NCI-H446 (cell line): ENCODE measurements around the gene GATA2.

Experiments
- DNase-seq, 2 experiments: peaks; one replicate each; lab custom pipeline; 2025; lab: John Stamatoyannopoulos, UW

Gene GATA2

DNA sequence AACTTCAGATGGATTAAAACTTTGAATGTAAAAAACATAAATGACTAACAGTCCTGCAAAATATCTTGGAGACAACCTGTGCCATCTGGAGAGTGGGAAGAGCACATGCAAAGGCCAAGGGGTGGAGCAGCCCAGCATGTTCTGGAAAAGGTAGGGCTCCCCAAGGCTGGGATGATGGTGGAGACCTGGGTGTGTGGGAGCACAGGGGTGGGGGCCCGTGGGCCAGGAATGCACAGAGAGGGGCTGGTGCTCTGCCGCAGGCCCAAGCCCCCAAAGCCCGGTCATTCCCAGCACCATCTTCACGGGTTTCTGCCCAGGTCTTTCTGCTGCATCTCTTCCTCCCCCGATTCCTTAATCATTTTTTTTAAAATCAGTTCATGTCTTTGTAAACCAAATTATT, 9.7 kb upstream of the GATA2 start:
- DNase-seq = no peak

DNA sequence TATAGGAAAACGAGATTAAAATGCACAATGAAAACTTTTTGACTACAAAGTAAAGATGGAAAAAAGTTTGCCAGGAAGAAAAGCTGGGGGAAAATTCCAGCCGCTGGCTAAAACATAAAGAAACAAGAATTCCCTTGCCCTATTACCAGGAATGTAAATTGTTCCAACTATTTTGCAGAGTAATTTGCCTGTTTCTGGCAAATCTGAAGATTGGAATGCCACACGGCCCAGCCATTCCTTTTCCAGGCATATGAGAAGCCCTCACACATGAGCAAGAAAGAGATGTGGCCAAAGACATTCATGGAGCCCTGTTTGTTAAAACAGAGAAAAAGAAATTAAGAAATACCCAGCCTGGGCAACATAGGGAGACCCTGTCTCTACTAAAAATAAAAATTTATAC, 8.4 kb upstream of the GATA2 start:
- DNase-seq = no peak

DNA sequence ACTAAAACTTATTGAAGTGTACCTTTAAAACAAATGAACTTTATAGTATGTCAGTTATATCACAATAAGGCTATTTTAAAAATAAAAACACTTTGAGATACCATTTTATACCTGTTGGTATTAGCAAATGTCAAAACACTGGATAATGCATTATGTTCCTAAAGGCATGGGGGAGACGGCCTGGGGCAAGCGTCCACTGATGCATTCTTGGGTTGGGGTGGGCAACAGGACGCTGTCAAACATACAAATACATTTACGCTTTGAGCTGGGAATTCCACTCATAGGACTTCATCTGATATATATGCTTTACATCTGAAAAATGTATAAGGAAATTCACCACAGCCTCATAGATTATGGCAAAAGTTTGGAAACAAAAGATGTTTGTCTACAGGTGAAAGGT, 7.6 kb upstream of the GATA2 start:
- DNase-seq = no peak

DNA sequence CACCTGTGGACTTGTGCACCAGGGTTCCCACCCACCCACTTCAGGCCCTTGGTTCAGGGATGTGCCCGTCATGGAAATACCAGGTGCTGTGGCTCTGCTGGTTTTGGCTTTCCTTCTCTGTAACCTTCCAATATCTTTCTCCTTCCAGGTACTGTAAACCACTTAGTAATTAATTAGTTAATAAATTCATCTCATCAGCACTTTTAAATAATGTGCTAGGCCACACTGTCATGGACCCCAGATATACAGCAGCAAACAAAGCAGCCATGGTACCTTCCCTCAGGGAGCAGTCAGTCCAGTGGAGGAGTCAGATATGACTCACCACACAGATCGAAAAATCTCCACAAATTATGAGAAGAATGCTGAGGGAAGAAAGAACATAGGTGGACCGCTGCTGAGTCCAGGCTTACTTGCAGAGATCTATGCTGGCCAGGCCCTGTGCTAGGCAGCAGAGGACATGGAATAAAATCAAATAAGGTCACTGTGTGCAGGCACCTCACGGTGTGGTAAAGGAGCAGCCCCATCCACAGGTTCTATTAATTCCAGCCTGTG, 6.8 kb upstream of the GATA2 start:
- DNase-seq = no peak

DNA sequence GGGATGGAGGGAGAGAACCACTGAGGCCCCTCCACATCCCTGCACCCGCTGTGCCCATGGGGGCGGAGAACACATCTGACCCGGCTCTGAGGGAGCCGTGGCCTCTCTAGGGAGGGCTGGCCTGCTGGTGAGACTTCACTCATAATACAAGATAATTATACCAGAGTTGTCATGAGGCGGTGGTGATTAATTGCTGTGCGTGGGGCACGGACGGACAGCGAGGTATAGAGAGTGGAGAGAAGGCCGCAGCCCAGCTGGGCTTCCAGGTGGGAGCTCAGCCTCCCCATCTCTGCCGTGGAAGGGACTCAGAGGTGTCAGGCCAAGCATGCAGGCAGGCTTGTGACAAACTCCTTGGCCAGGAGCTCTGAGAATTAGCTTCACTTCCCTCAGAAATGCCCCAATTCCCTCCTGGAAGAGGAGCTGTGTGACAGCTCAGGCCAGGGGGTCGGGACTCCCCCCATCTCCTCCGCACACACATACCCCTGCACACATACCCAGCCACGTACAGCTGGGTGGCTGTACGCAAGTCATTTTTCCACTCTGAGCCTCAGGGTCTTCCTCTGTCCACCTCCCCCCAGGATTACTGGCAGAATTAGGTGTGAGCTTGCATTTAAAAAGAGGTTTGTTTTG, 6.0 kb upstream of the GATA2 start:
- no peak for DNase-seq

DNA sequence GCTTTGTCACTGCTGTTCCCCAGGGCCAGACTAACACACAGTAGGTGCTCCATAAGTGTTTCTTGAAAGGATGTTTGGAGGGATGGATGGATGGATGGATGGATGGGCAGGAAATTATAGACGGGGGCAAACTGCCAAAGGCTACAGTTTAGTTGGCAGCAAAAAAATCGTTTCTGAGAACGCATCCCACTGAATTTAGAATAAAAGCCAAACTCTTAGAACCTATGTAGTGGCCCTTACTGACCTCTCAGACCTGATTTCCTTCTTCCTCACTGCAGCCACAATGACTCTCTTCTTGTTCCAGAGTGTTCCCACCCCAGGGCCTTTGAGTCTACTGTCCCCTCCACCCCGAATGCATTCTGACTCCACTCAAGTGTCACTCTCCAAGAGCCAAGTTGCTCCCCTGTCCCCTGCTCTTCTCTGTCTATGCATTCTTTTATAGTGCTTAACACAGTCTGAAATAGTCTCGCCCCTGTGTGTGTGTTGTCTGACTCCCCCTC, 5.2 kb upstream of the GATA2 start:
- DNase-seq = no peak

DNA sequence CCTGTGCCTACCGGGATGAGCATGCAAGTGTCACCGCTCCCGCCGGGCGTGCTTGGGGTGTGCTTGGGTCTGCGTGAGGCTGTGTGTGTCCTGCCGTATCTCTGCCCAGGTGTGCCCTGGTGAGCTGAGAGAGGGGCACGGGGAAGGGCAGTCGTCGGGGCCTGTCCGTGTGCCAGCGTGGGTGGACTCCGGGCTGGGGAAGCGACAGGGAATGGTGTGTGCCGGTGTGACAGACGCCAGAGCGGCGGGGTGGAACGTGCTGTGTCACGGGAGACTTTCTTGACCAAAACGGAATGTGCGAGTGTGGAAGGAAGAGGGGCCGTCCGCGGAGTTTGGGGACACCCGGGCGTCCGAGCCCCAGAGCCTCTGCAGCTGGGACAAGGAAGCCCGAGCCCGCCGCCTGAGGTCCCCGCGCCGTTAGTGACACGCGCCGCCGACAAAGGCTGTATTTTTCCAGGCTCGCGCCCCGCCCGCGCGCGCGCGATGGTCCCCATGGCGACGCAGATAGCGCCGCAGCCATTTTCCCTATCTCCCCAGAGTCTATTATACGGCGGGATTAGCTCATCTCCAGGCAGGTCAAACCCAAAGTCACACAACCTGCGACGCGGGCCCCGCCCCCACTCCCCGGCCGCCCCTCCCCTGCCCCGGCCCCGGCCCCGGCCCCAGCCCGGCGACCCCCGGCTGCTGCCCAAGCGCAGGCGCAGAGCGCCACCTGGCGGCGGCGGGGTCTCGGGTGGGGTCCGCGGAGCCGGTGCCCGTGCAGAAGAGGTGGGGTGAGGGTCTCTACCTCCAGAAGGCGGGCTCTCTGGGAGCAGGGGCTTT, 4.5 kb upstream of the GATA2 start:
- DNase-seq = peak in 1 of 2 experiments; percentile 72

DNA sequence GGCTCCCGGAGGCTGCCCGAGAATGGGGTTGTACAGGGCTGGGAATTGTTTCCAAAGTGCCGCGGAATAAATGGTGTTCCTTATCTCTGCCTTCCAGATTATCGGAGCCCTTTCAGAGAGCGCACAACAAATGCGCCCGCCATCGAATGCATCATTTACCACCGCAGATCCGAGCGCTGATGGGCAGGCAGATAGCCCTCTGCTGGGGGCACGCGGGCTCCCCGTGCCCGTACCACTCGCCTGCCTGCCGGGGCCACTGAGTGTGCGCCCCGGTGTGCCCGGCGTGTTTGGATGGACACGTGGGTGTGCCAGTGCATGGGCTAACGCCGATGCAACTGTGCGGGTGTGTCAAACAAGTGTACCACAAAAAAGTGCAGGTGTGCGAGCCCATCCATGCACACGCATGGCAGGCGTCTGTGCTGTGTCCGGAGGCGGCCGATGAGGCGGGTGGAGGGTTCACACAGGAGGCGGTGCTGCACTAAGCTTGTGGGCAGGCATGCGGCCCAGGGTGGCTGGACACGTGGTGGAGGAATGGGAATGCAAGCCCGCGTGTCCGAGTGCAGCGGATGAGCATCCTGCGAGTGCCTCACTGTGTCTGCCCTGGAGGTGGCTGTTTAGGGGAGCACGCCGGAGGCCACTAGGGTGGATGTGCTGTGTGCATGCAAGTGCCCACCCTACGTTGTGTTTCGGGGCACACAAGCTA, 3.8 kb upstream of the GATA2 start:
- DNase-seq = no peak

DNA sequence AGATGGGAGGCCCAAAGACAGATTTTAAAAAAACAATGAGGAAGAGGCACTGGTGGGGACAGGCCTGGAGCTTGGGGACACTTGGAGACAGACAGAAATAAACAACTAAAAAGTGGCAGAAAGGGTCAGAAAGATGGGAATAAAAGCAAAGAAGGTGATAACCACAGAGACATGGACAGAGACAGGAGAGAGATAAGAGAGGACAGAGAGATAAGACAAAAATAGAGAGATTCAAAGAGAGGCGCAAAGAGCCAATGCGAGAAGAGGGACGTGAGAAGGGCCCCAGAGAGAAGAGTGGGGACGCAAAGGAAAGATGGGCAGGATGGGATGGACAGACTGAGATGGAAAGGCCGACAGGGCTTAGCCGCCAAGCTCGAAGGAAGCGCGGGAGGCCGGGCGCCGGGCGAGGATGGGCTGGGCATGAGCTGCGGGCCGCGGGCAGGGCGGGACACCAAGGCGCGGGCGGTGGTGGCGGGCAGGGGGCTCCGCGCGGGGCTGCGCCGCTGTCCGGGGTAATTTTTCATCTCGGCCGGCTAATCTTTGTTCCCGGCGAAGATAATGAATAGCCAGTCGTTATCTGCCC, 3.1 kb upstream of the GATA2 start:
- DNase-seq = no peak

DNA sequence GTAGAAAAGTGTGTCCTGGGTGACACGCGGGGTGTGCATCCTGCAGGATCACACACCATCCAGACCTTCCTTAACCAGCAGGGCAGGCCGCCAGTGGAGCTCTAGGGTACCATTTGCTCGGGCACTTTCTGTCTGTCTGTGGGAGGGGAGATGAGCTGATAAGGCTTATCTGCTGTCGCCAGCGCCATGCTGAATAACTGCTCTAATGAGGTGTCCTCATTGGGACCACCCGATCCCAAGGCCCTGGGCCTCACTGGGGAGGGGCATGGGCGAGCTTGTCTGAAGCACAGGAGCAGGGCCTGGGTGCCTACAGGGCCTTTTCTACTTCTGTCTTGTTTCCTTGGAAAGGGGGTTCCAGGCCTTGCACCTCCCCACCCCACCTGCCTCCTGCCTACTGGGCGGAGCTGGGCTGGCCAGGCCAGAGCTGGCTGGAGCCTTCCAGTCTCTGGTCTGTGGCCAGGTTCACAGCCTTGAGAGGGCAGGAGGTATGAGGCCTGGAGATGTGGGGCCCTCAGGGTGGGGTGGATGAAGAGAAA, 2.5 kb upstream of the GATA2 start:
- DNase-seq = no peak

DNA sequence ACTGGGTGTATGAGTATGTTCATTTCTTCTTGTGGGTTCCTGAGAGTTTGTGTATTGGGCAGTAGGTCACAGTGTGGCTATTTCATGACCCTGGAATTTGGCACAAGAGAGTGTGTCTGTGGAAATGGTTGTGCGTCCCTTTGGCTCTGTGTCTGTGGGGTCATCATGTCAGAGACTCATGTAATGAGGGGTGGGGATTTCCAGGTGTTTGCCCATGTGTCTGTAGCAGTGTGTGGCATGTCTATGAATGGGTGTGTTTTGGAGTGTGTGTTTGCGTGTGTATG, 1.3 kb upstream of the GATA2 start:
- DNase-seq = no peak

DNA sequence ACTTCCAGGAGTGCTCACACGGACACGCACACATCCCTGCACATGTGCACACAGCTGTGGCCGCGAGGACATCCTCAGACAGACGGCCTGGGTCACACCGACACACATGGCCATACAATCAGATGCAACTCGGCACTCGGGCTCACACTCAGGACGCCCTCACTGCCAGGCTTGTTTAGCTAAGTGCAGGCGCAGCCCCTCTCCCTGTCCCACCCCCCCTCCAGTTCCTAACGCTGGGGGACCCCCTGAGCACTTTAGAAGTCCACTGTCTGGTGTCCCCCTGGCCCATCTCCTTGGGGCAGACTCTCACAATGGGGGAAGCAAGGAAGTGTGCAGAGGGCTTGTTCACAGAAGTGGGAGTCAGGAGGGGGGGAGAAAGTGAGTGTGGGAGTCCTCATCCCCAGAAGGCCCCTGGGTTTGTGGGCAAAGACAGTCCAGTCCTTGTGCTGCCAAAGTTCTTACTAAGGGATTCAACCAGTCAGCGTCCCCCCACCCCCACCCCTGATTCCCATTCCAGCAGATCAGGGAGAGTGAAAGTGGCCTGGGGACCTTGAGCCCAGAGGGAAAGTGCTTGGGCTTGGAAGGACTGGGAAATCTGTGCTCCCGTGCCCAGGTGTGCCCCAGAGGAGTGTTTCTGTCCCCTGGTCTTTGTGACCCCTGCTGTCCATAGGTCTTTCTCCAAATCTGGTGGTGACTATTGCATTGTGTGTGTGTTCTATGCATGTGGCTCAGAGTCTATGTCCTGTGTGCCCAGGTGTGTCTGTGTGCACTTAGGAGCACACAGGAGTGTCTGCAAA, 767 bp upstream of the GATA2 start:
- DNase-seq = no peak

DNA sequence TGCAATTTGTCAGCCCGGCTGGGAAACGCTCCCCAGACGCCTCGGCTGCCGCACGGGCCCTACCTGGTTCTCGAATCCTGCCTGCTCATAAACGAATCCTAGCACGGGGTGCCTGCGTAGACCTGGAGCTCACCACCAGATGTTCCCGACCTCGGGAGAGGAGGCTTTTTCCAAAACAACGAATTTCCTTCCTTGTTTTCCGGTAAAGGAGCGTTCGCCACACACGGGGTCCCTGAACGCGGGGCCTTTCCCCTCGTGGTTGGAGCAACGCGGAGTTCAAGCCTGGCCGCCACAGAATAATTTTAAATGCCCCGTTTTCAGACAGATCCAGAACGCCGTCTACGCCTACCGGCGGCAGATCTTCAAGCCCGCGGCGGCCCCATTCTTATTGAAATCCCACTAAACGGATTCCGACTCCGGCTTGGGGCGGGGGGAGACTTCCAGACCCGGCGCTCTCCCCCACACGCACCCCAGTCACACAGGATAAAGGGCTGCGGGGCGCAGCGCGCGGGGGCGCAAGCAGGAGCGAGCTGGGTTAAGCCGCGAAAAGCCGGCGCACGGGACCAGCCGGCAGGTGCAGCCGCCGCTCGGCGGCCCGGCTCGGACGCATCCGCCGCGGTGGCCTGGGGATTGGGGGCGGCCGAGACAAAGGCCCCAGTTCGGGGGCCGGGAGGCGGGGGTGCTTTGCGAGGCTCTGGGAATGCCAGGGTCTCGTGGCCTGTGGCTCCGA, 895 bp downstream of the GATA2 start:
- no peak for DNase-seq

DNA sequence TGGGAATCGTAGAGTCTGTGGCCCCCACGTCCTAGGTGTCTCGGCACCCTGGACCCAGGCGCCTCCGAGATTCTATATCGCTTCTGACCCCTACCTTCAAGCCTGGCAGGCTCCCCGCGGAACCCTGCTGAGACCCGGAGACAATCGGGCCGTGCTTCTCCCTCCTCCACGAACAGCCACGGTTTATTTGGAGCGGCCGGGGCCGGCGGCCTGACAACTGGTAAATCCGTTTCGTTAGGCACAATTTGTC, 1.4 kb downstream of the GATA2 start:
- no peak for DNase-seq

DNA sequence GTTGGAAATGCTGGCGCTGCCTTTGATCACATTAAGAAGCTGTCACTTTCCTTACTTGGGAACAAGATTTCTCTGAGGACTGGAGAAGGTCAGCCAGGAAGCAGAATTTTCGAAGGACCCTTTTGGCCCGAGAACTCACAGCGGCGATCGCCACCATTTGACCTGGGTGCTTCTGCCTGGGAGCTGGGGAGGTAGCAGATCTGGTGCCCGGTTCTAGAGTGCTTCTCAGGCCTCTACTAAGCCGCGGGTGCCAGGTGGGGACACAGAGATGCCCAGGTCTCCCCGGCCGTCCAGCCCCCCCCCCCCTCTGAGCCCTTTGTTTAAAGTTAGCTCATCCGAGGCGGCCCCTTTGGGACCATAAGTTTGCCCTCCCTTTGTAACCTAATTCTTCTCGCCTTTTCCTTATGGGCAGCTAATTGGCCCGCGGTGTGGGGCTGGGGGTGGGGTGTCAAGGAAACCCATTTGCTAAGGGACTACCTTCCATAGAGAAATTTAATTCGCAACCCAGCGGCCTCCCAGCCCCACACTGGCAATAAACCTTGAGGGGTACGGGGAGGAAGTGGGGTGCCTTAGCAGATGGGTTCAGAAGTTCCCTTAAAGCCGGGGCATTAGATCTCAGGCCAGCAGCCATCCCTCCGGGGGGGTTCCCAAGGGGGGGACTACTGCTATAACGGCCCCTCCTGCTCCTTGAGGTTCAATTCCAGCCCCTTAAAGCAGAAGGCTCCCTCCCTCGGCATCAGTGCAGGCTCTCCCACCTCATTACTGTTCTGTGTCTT, 1.9 kb downstream of the GATA2 start:
- no peak for DNase-seq

DNA sequence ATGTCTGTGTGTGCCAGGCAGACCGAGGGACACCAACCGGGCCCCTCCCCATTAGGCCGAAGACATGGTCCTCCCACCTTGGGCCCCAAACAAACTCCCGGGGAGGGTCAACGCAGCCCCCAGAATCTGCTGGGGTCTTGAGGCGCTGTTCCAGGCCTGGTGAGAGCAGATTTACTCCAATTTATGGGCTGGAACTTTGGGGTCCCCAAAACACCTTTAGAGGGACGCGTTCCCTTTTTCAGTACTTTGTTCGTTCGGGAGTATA, 2.4 kb downstream of the GATA2 start:
- DNase-seq = no peak

DNA sequence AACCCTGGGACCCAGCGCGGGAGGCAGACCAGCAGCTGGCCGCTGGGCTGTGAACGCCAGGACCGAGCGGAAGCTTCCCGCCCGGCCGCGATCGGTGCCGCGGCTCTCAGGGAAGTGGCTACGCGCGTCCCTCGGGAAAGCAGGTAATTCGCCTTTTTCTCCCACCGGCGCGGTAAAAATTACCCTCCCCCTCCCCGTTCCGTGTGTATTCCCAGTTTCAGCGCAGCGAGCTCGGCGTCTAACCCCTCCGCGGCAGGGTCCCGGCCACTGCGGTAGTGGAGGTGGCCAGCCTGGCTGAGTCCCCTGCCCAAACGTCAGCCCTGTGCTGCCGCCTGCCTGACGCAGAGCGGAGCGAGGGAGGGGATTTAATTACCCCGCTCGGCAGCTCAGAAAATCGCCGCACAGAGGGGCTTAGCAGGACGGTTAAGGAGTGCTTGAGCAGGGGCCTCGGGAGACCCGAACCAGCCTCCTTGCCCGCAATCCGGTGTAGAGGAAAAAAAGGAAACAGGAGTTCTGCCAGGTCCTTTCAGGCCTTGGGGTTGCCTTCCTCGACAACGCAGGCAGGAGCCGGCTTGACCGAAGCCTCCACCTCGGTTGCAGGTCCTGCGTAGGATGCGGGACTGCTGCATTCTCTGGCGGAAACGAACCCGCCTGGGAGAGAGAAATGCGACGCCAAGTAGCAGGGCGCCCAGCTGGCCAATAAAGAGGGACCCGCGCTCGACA, 2.9 kb downstream of the GATA2 start:
- DNase-seq = no peak

DNA sequence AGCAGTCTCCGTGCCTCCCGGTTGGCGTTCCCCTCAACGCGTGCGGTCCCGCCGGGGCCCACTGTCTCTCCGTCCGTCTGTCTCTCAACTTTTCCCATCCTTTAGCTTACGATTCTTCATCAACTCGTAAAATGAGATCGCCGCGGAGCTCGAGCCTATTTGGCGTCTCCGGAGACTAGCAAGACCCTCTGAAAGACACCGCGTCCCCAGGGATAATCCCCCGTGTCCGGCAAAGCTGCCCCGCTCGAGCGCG, 3.4 kb downstream of the GATA2 start:
- no peak for DNase-seq

DNA sequence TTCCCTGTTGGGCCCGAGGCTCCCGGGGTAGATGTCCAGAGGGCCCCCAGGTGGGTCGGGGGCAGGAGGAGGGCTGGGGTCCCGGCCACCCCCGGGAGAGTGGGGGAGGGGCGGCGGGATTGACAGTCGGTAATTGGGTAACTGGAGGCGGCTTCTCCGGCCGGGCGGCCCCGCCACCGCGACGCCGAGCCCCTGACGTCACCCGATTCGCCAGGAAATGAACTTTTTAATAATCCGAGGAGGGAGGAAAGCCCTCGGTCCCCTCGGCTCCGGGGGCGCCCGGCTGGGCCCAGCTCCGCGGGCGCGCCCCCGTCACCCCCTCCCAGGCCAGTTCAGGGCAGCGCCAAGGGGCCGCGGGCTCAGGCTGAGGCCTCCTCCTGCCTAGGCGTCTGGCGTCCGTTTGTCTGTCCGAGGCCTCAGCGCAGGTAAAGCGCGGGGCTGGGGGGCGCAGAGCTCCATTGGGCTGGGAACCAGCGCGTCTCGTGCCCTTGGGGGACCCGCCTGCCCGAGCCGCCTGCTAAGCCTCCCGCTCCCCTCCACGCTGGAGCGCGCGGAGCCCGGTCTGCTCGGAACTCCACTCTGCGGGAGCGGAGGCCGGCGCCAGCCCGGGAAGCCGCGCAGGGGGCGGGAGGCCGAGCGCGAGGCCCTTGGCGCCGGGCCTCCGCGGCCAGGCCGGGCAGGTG, 3.9 kb downstream of the GATA2 start:
- peak in 1 of 2 experiments; percentile 73 for DNase-seq

DNA sequence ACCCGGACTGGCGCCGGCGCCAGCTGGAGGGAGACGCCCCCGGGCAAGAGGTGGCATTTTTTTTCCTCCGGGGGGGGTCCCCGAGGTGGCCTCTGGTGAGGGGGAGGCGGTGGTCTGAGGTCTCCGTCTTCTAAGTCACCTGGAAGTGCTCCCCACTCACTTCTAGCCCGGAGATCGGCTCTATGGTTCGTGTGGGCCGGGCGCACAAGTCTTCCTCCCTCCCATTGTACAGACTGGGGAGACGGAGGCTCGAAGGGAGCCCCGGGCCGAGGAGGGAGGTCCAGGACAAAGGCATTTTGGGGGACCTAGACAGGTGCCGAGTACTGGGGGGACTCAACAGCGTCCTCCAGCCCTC, 4.4 kb downstream of the GATA2 start:
- DNase-seq = no peak
